GM12801 (cell line): Measurements from ENCODE around the gene TNFSF11.

ENCODE experiments used
- CTCF ChIP-seq: IDR thresholded peaks from one replicate; pipeline ENCODE4 v1.5.1; 2011; ENCODE audit warnings: control low read depth; ENCODE audit not compliant: insufficient read length; ENCODE audit errors: extremely low read depth

TNFSF11 gene

GRCh38 chr13:42592915-42593900, 19.3 kb downstream of the TNFSF11 start:
- no peak for TF ChIP-seq CTCF

DNA sequence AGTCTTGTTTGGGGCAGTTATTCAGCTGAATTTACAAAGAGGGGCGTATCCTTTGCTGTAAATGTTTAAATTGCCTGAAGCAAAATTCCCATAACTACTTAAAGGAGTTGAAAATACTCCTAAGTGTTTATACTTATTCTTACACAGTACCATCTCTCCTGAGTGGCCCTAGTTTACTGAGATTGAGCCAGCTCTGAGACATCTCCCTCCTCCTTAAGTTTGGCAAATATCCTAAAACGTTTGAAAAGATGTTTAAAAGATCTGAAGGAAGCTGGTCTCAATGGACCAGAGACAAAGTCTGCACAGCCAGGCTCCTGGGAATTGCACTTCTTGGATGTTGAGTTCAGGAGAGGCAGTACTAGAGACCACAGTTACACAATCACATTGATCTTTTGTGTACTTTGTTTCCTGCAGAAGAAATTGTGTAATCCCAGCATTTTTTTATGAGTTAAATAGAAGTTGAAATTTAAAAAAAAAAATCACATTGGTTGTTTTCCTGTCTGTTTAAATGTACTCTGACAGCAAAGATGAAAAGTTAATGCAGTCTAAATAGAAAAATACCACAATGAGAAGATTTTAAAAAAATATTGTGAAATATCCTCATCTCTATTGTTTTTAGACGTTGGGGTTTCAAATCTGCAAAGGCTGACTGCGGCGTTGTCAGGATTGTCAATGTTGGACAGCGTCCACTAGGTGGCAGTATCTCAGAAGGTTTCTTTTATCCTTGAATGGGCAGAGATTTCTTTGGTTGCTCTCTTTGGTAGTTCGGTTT, 20.7 kb downstream of the TNFSF11 start:
- TF ChIP-seq CTCF, result no peak

GRCh38 chr13:42595253-42595571, 21.3 kb downstream of the TNFSF11 start:
- no peak for TF ChIP-seq CTCF

DNA sequence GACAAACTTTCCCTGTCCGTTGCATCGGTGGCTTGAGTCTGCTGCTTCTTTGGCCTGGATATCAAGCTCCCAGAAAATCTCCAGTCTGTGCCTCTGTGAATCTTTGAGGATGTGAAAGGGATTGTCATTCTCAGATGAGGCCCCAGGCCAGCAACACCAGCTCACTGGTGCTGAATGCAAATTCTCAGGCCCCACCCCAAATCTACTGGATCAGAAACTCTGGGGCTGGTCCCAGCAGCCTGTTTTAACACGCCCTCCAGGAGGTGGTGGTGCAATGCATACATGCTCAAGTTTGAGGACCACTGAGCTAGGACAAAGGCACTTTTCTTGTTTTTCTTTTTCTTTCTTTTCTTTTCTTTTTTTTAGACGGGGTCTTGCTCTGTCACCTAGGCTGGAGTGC, 23.6 kb downstream of the TNFSF11 start:
- TF ChIP-seq CTCF, result no peak

DNA sequence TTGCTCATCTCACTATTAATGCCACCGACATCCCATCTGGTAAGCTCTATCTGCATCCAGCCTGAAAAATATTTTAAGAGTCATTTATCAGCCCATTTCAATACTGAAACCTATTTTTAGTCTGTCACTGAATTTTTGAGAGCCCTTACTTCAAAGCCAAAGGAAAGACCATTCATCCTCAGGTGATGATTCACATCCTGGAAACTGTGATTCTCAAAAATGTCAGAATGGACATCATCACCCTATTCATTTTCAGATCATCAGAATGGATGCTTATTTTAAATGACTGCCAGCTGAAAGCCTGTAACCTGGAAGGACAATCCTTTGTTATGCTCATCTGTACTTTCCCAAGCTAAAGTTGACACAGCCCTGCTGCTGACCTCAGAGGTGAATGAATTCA, 27.0 kb downstream of the TNFSF11 start:
- TF ChIP-seq CTCF, result no peak

DNA sequence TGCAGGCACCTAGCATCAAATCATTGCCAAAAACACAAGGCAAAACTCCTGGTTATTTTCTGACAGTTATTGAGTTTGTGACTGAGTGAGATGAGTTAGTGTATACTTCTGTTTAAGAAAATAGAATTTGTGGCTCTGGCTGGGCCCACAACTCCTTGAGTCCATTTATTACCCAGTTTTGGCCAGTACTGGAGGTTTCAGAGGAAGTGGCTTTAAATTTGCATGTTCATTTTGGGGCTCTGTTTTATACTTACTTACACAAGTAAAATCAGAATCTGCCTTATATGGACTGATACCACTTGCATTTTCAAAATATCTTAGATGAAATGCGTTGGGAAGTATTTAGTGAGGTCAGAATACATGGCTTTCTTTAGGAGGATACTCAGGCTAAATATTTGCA, 29.0 kb downstream of the TNFSF11 start:
- no peak for TF ChIP-seq CTCF

DNA sequence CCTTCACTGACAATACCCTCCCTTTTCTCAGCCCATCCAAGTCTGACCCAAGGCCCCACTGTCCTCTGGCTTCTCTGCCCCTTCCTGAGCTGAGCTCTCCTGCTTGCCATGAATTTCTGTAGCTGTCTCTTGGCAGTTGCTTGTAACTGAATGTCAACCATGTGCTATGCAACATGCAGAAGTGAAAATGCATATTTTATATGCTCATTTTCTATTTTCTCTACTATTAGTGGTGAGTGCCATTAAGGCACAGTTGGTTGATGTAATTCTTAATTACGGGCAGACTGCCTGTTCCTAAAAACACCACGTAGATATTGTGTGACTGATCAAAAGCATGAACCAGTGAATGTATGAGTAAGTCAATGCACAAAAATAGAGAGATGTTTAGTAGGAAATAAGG, 29.6 kb downstream of the TNFSF11 start:
- no peak for TF ChIP-seq CTCF
